Esophagus squamous epithelium (tissue), 4 donors: Measurements from ENCODE around the gene CAMTA1.

Source experiments
- POLR2A ChIP-seq, 4 donors: fragments of 450-650 bp; IDR thresholded peaks; one replicate each; pipeline ENCODE4 v1.6.1; 2017; ENCODE audit warnings: antibody characterized with exemption in 4 of 4, mild to moderate bottlenecking in 4 of 4, moderate library complexity in 3 of 4
- TF ChIP-seq, protein P1 (sequence below), 6 experiments: fragments of 450-650 bp in 4 of 6; fragments of 200-600 bp in 2 of 6; sonication (generic) in 2 of 6; IDR thresholded peaks; one replicate each; pipeline ENCODE4 v1.5.1; 2016 to 2019; ENCODE audit warnings: antibody characterized with exemption in 6 of 6, mild to moderate bottlenecking in 4 of 6, moderate library complexity in 4 of 6

DNA sequence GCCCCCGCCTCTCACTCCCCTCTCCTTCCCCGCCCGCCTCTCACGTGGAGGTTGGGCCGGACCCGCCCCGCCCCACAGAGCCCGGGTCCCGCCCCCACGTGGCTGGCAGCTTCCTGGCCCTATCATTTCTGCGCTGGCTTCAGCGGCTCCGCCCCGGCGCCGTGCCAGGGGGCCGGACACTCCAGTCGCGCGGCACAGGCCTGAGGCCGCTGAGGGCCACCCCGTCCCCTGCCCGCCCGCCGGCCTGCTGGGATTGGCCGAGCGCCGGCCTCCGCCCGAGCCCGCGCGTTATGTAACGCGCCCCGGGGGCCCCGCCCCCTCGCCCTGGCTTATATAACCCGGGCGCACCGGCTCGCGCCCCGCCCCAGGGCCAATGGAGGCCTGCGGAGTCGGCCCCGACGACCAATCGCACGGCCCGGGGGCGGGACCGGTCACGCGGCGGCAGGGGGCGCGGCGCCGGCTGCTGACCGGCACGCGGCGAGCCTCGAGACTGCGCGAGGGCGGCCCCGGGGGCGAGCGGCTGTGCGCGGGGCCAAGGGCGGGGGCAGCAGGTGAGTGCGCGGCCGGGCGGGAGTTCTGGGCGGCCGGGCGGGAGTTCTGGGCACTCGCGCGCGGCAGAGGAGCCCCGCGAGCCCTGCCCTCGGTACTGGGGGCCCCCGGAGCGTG is 998.7 kb downstream of the CAMTA1 start, which contains the start of gene PER3:
- TF ChIP-seq POLR2A (IDR thresholded peaks at IDR 0.05) = peak in 2 of 4 donors; percentile 23 to 56
- TF ChIP-seq, protein P1, sequence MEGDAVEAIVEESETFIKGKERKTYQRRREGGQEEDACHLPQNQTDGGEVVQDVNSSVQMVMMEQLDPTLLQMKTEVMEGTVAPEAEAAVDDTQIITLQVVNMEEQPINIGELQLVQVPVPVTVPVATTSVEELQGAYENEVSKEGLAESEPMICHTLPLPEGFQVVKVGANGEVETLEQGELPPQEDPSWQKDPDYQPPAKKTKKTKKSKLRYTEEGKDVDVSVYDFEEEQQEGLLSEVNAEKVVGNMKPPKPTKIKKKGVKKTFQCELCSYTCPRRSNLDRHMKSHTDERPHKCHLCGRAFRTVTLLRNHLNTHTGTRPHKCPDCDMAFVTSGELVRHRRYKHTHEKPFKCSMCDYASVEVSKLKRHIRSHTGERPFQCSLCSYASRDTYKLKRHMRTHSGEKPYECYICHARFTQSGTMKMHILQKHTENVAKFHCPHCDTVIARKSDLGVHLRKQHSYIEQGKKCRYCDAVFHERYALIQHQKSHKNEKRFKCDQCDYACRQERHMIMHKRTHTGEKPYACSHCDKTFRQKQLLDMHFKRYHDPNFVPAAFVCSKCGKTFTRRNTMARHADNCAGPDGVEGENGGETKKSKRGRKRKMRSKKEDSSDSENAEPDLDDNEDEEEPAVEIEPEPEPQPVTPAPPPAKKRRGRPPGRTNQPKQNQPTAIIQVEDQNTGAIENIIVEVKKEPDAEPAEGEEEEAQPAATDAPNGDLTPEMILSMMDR (IDR thresholded peaks at IDR 0.05) = no peak
